HUES48 (cell line): ENCODE results near the gene HES2.
"Not testable (repeated sequence)": the region's sequence is repeated elsewhere in the genome, so short reads cannot be mapped to it uniquely, and the experiment has no call there.

Source experiments
- H3K27ac ChIP-seq: one replicate; pipeline ENCODE4 v1.7.0; 2013; ENCODE audit warnings: low read depth, low read length, inconsistent platforms
- H3K27me3 ChIP-seq: 2 replicates; pipeline ENCODE4 v1.6.1; 2013; ENCODE audit warnings: mild to moderate bottlenecking, low read length; ENCODE audit not compliant: control insufficient read depth, insufficient read depth
- H3K36me3 ChIP-seq: 2 replicates; pipeline ENCODE4 v1.6.1; 2013; ENCODE audit warnings: low read length; ENCODE audit not compliant: control insufficient read depth, insufficient read depth
- H3K4me1 ChIP-seq: 2 replicates; pipeline ENCODE4 v1.6.1; 2013; ENCODE audit warnings: mild to moderate bottlenecking, low read length; ENCODE audit not compliant: control insufficient read depth, insufficient read depth
- H3K4me3 ChIP-seq: 2 replicates; pipeline ENCODE4 v1.5.1; 2013; ENCODE audit warnings: mild to moderate bottlenecking, low read depth, low read length
- H3K9ac ChIP-seq: 2 replicates; pipeline ENCODE4 v1.6.1; 2013; ENCODE audit warnings: mild to moderate bottlenecking, low read depth, low read length, moderate library complexity
- H3K9me3 ChIP-seq: 2 replicates; pipeline ENCODE4 v1.6.1; 2013; ENCODE audit warnings: low read length; ENCODE audit not compliant: control insufficient read depth, insufficient read depth

HES2 gene

GRCh38 chr1:6395130-6395529, 24.6 kb downstream of the HES2 start:
- not testable (repeated sequence) for H3K27me3 ChIP-seq, H3K9me3 ChIP-seq, H3K4me1 ChIP-seq, H3K27ac ChIP-seq, H3K36me3 ChIP-seq, H3K4me3 ChIP-seq, H3K9ac ChIP-seq

- Histone ChIP-seq H3K4me3 (peak within 1 kb of the TSS; percentile 60), H3K9ac (peak within 1 kb of the TSS; percentile 93), H3K9me3 (no peaks in the 10 kb centered on the region), H3K27ac (peak within 1 kb of the TSS; percentile 97), H3K36me3 (no peaks in the 10 kb centered on the region), H3K27me3 (no peaks in the 10 kb centered on the region), H3K4me1 (0 out of 2 replicates have a peak, but pooled peaks cover 7% of the 10 kb centered on the region)
These were observed 26.1 kb downstream of the HES2 start, which contains the start of gene ACOT7 for GRCh38 chr1:6393400-6394187. Gene ACOT7 (minus strand): TSS chr1:6393767. CDS start chr1:6393399, 368 bp downstream.

- H3K4me1 ChIP-seq, result 0 out of 2 replicates have a peak, but pooled peaks cover 7% of the 10 kb centered on the region
- no peaks in the 10 kb centered on the region for H3K9me3 ChIP-seq
- H3K27ac ChIP-seq, result peak overlapping the region; percentile 63
- H3K4me3 ChIP-seq, result peak overlapping the region; percentile 60
- peak overlapping the region; percentile 47; the same call in 1 of the 2 replicates for H3K9ac ChIP-seq
- no peaks in the 10 kb centered on the region for H3K27me3 ChIP-seq
- H3K36me3 ChIP-seq, result no peaks in the 10 kb centered on the region
These were observed 26.8 kb downstream of the HES2 start for GRCh38 chr1:6392809-6393399.

DNA sequence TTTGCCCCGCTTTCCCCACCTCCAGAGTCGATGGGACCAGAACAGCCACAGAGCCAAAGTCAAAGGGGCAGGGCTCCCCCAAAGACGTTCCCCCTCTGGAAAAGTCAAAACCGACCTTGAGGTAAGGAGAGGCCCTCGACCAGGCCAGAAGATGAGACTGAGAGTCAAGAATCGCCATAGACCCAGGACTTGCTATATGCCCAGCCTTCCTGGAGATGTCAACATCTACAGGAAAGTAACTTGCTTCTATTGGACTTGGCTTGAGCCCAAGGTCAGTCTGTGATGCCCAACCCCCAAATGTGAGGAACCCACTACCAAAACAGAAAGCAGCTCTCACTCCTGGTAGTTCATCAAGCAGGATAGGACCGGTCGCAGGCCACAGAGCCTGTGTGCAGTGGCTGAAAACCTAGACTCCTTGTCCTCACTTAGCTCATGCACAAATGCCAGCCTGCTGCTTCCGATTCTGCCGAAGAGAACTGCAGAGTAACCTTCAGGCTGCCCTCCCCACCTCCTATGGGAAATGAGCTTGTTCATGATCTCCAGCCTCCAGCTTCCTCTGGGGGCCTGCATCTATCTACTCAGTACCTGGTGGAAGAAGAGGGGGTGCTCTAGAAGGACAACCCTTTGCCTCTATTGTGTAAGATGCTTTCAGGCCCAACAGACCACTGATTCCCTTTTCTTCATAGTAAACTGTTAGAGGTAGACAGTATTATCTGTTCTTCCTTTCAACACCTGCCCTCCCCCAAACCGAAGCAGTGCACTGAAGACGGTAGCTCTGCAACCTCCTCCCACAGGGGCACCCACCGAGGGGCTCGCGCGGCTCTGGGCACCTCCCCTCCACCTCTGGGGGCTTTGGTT, 27.5 kb downstream of the HES2 start:
- no peaks in the 10 kb centered on the region for H3K36me3 ChIP-seq
- no peaks in the 10 kb centered on the region for H3K27me3 ChIP-seq
- peak overlapping the region; percentile 47; the same call in 1 of the 2 replicates for H3K9ac ChIP-seq
- H3K27ac ChIP-seq, result no peak overlapping the region
- H3K4me1 ChIP-seq, result 0 out of 2 replicates have a peak, but pooled peaks cover 7% of the 10 kb centered on the region
- peak overlapping the region; percentile 60 for H3K4me3 ChIP-seq
- no peaks in the 10 kb centered on the region for H3K9me3 ChIP-seq

DNA sequence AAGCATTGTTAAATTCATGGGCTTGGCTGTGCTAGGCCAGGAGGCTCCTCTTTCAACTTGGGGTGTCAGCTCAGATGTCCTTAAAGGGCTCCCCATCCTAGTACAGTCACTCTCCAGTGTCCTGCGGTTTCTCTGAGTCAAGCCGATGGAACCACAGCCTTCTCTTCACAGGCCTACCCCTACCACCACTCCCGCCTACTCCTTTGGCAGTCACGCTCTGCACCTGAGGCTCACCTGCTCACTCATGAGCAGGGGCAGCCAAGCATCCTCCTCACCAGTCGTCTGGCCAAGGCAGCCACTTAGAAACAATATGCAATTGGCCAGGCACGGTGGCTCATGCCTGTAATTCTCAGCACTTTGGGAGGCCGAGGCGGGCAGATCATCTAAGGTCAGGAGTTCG, 29.7 kb downstream of the HES2 start:
- no peak overlapping the region for H3K27ac ChIP-seq

GRCh38 chr1:6386371-6386949, 33.3 kb downstream of the HES2 start:
- peak overlapping the region; percentile 27; the same call in 1 of the 2 replicates for H3K4me3 ChIP-seq
- H3K4me1 ChIP-seq, result peaks cover 21% of the 10 kb centered on the region

More for the DNA sequence above, 29.7 kb downstream of the HES2 start:
- Histone ChIP-seq H3K27me3 (no peaks in the 10 kb centered on the region), H3K9ac (no peak overlapping the region), H3K36me3 (no peaks in the 10 kb centered on the region), H3K9me3 (no peaks in the 10 kb centered on the region), H3K4me3 (no peak overlapping the region), H3K4me1 (peaks cover 28% of the 10 kb centered on the region)

DNA sequence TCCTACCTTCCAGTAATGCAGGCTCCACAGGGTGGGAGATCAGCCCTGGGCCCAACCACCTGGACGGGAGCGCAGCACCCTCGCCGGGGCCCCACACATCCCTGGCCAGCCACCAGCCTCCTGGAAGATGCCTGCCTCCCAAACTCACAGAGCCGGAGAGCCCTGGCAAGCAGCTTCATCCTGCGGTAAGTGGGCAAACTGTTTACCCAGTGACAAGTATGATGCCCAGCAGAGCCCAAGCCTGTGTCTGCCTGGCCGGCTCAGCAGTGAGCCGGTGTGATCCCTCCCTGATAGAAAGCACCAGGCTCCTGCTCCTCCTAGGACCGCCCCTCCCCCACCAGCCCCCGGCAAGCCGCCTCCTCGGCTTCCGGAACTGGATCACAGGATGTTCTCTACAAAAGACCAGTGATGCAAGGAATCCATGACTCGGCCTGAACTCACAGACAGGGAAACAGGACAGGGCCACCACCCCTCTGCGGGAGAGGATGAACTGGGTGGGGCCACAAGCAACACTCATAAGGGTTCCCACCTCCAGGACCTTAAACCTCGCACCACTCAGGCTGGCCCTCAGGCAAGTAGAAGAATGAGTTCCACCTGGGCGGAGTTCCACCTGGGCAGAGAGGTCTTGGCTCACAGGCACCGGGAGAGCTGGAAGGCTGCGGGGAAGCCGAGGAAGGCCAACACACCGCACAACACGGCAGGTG, 34.1 kb downstream of the HES2 start:
- peak overlapping the region; percentile 52 for H3K9ac ChIP-seq
- H3K36me3 ChIP-seq, result no peaks in the 10 kb centered on the region
- H3K4me1 ChIP-seq, result peaks cover 21% of the 10 kb centered on the region
- H3K9me3 ChIP-seq, result no peaks in the 10 kb centered on the region; the same call in 1 of the 2 replicates
- peak overlapping the region; percentile 88 for H3K27ac ChIP-seq
- H3K27me3 ChIP-seq, result no peaks in the 10 kb centered on the region
- peak overlapping the region; percentile 27 for H3K4me3 ChIP-seq

More at GRCh38 chr1:6386371-6386949, 33.3 kb downstream of the HES2 start:
- H3K27me3 ChIP-seq, result no peaks in the 10 kb centered on the region
- no peaks in the 10 kb centered on the region; the same call in 1 of the 2 replicates for H3K9me3 ChIP-seq
- peak overlapping the region; percentile 52; the same call in 1 of the 2 replicates for H3K9ac ChIP-seq
- no peaks in the 10 kb centered on the region for H3K36me3 ChIP-seq
- peak overlapping the region; percentile 88 for H3K27ac ChIP-seq

- Histone ChIP-seq H3K27me3 (no peaks in the 10 kb centered on the region), H3K36me3 (no peaks in the 10 kb centered on the region), H3K4me3 (peak overlapping the region; percentile 27; the same call in 1 of the 2 replicates), H3K27ac (peak overlapping the region; percentile 88), H3K4me1 (peaks cover 21% of the 10 kb centered on the region), H3K9ac (no peak overlapping the region), H3K9me3 (no peaks in the 10 kb centered on the region; the same call in 1 of the 2 replicates)
These were observed 34.8 kb downstream of the HES2 start for GRCh38 chr1:6384962-6385361.

DNA sequence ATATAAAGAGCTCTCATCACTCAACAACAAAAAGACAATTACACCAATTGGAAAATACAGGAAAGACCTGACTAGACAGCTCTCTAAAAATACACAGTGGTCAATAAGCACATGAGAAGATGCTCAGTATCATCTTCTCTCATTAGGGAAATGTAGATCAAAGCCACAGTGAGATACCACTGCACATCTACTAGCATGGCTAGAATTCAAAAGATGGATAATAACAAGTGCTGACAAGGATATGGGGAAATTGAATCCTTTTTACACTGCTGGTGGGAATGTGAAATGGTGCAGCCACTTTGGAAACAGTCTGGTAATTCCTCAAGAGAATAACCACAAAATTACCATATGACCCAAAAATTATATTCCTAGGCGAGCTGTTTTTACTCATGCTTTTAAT, 35.6 kb downstream of the HES2 start:
- H3K36me3 ChIP-seq, result no peaks in the 10 kb centered on the region
- H3K9ac ChIP-seq, result no peak overlapping the region
- H3K4me3 ChIP-seq, result no peak overlapping the region
- no peak overlapping the region for H3K27ac ChIP-seq
- peaks cover 21% of the 10 kb centered on the region for H3K4me1 ChIP-seq
- H3K27me3 ChIP-seq, result no peaks in the 10 kb centered on the region
- H3K9me3 ChIP-seq, result no peaks in the 10 kb centered on the region; the same call in 1 of the 2 replicates

DNA sequence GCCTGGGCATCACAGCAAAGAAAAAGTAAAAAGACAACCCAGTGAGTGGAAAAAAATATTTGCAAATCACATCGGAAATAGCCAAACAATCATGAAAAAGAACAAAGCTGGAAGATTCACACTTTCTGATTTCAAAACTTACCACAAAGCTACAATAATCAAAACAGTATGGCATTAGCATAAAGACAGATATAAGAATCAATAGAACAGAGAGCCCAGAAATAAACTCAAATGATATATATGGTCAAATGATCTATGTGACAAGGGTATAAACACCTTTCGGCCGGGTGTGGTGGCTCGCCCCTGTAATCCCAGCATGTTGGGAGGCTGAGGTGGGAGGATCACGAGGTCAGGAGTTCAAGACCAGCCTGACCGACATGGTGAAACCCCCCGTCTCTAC, 39.7 kb downstream of the HES2 start:
- Histone ChIP-seq H3K4me1 (peaks cover under 1% of the 10 kb centered on the region; the same call in 1 of the 2 replicates), H3K4me3 (no peak overlapping the region), H3K36me3 (no peaks in the 10 kb centered on the region), H3K27ac (no peak overlapping the region), H3K27me3 (no peaks in the 10 kb centered on the region), H3K9me3 (no peaks in the 10 kb centered on the region; the same call in 1 of the 2 replicates), H3K9ac (no peak overlapping the region)
